ENCODE data around the gene TEX2.

The TEX2 gene

GRCh38 chr17:64160378-64160777 lies 102.7 kb downstream of the TEX2 start:
- no peak for TF ChIP-seq CTCF (IDR thresholded peaks at IDR 0.05; ENCODE audit: low read length, missing control alignments)
- DNase-seq (ENCODE audit: low read depth), result no peak
- no peak overlapping the region for H3K4me3 ChIP-seq (replicated peaks; ENCODE audit: low read depth, low read length)

- TF ChIP-seq CTCF (IDR thresholded peaks at IDR 0.05; ENCODE audit: low read length, missing control alignments), result no peak
- H3K4me3 ChIP-seq (replicated peaks; ENCODE audit: low read depth, low read length), result no peak overlapping the region
- no peak for DNase-seq (ENCODE audit: low read depth)
Observed at GRCh38 chr17:64158831-64159590, 104.0 kb downstream of the TEX2 start.

GRCh38 chr17:64158406-64158805 lies 104.7 kb downstream of the TEX2 start:
- H3K4me3 ChIP-seq (replicated peaks; ENCODE audit: low read depth, low read length), result no peak overlapping the region

GRCh38 chr17:64157669-64158180 lies 105.3 kb downstream of the TEX2 start:
- no peak for TF ChIP-seq CTCF (IDR thresholded peaks at IDR 0.05; ENCODE audit: low read length, missing control alignments)
- H3K4me3 ChIP-seq (replicated peaks; ENCODE audit: low read depth, low read length), result no peak overlapping the region
- no peak for DNase-seq (ENCODE audit: low read depth)

More at GRCh38 chr17:64158406-64158805, 104.7 kb downstream of the TEX2 start:
- no peak for DNase-seq (ENCODE audit: low read depth)
- TF ChIP-seq CTCF (IDR thresholded peaks at IDR 0.05; ENCODE audit: low read length, missing control alignments), result no peak

GRCh38 chr17:64156670-64157069 lies 106.4 kb downstream of the TEX2 start:
- DNase-seq (ENCODE audit: low read depth), result no peak

GRCh38 chr17:64155751-64156544 lies 107.1 kb downstream of the TEX2 start:
- TF ChIP-seq CTCF (IDR thresholded peaks at IDR 0.05; ENCODE audit: low read length, missing control alignments), result peak; percentile 10
- no peak overlapping the region for H3K4me3 ChIP-seq (replicated peaks; ENCODE audit: low read depth, low read length)
- DNase-seq (ENCODE audit: low read depth), result peak; percentile 74

More at GRCh38 chr17:64156670-64157069, 106.4 kb downstream of the TEX2 start:
- TF ChIP-seq CTCF (IDR thresholded peaks at IDR 0.05; ENCODE audit: low read length, missing control alignments), result no peak
- no peak overlapping the region for H3K4me3 ChIP-seq (replicated peaks; ENCODE audit: low read depth, low read length)
